Endodermal cell (in vitro differentiated cells): ENCODE measurements around the gene PTPRS. TPM values are rescaled to one million over a fixed set of nuclear protein-coding genes. Genes with fewer than 3 reads are reported as not detected.

Source experiments
- DNase-seq: peaks from one replicate; pipeline ENCODE4 v3.0.0-alpha.2; 2017
- H3K27ac ChIP-seq: 2 replicates; pipeline ENCODE4 v1.5.1; 2013; ENCODE audit warnings: mild to moderate bottlenecking, low read depth, low read length, moderate library complexity
- H3K27me3 ChIP-seq: 2 replicates; pipeline ENCODE4 v1.6.1; 2013; ENCODE audit warnings: mild to moderate bottlenecking, low read length, moderate library complexity; ENCODE audit not compliant: insufficient read depth, control insufficient read depth, poor library complexity, severe bottlenecking
- H3K36me3 ChIP-seq: 2 replicates; pipeline ENCODE4 v1.7.0; 2013; ENCODE audit warnings: mild to moderate bottlenecking, low read length, moderate library complexity; ENCODE audit not compliant: control insufficient read depth, insufficient read depth
- H3K4me1 ChIP-seq: one replicate; pipeline ENCODE4 v1.7.0; 2013; ENCODE audit warnings: low read length; ENCODE audit not compliant: control insufficient read depth, insufficient read depth
- H3K4me3 ChIP-seq: 2 replicates; pipeline ENCODE4 v1.5.1; 2013; ENCODE audit warnings: mild to moderate bottlenecking, low read length, moderate library complexity
- H3K9ac ChIP-seq: 2 replicates; pipeline ENCODE4 v1.6.1; 2013; ENCODE audit warnings: mild to moderate bottlenecking, low read length, moderate library complexity; ENCODE audit not compliant: poor library complexity, severe bottlenecking; ENCODE audit errors: extremely low read depth
- H3K9me3 ChIP-seq: 2 replicates; pipeline ENCODE4 v1.6.1; 2013; ENCODE audit warnings: mild to moderate bottlenecking, low read length, moderate library complexity; ENCODE audit not compliant: control insufficient read depth
- H3K27ac Mint-ChIP-seq: 2 replicates; pipeline ENCODE4 v1.8.0; 2020; ENCODE audit warnings: mixed read lengths
- H3K27me3 Mint-ChIP-seq: 2 replicates; pipeline ENCODE4 v1.8.0; 2021; ENCODE audit warnings: mild to moderate bottlenecking, mixed read lengths; ENCODE audit not compliant: insufficient read depth
- H3K36me3 Mint-ChIP-seq: 2 replicates; pipeline ENCODE4 v1.8.0; 2020; ENCODE audit warnings: low read depth, mixed read lengths
- H3K4me1 Mint-ChIP-seq: 2 replicates; pipeline ENCODE4 v1.8.0; 2020; ENCODE audit warnings: mixed read lengths
- H3K4me3 Mint-ChIP-seq: 2 replicates; pipeline ENCODE4 v1.8.0; 2020; ENCODE audit warnings: mild to moderate bottlenecking, moderate library complexity, mixed read lengths
- H3K9me3 Mint-ChIP-seq: 2 replicates; pipeline ENCODE4 v1.8.0; 2020; ENCODE audit warnings: mild to moderate bottlenecking, mixed read lengths
- CTCF ChIP-seq: fragments of 200-600 bp; sonication (generic); conservative IDR thresholded peaks from 2 replicates; pipeline ENCODE4 v1.5.0; 2021; ENCODE audit warnings: antibody characterized with exemption, mild to moderate bottlenecking
- WGBS, 2 experiments: methylation state at CpG; one replicate each; pipeline versions ENCODE4 v1.1.5 to v1.1.7; 2013; ENCODE audit warnings: missing lambda C conversion rate in 2 of 2, mixed read lengths in 1 of 2; ENCODE audit not compliant: insufficient coverage in 1 of 2, insufficient read length in 1 of 2; 5-methylcytosine and 5-hydroxymethylcytosine counted together
- total RNA-seq, 2 donors: library from RNA; stranded (reverse); fragmentation: NEBNext Ultra II Directional in 1 of 2; extraction: Animal tissue kit (Norgen Biotek cat#: 25700) in 1 of 2; gene quantifications; 2 replicates in 1 of 2; 3 replicates in 1 of 2; pipeline ENCODE4 v1.2.1, GENCODE V29; 2021

PTPRS gene
- total RNA-seq, 2 donors from 2014 or later = 226 to 248 TPM

GRCh38 chr19:5305163-5305562 lies 35.4 kb downstream of the PTPRS start:
- WGBS, 2 experiments = 94 to 95% methylated on average over 2 to 3 of the region's 3 CpGs
- no peaks in the 10 kb centered on the region for H3K4me1 ChIP-seq
- H3K9me3 Mint-ChIP-seq = no peaks in the 10 kb centered on the region
- H3K4me3 ChIP-seq = no peak overlapping the region
- no peak overlapping the region for H3K27ac Mint-ChIP-seq
- H3K36me3 Mint-ChIP-seq = peaks cover 22% of the 10 kb centered on the region
- no peaks in the 10 kb centered on the region for H3K36me3 ChIP-seq
- H3K9ac ChIP-seq = no peak overlapping the region
- H3K4me1 Mint-ChIP-seq = peaks cover 2% of the 10 kb centered on the region
- H3K4me3 Mint-ChIP-seq = no peak overlapping the region
- TF ChIP-seq CTCF = no peak
- H3K27me3 Mint-ChIP-seq = no peaks in the 10 kb centered on the region
- no peaks in the 10 kb centered on the region for H3K9me3 ChIP-seq
- no peaks in the 10 kb centered on the region for H3K27me3 ChIP-seq
- DNase-seq = no peak
- no peak overlapping the region for H3K27ac ChIP-seq

- WGBS, 2 experiments = 92 to 98% methylated on average over 6 of the region's 6 CpGs
- H3K36me3 Mint-ChIP-seq = peaks cover 22% of the 10 kb centered on the region
- Histone ChIP-seq H3K9ac (no peak overlapping the region), H3K4me3 (no peak overlapping the region), H3K27me3 (no peaks in the 10 kb centered on the region), H3K27ac (no peak overlapping the region), H3K4me1 (no peaks in the 10 kb centered on the region), H3K36me3 (no peaks in the 10 kb centered on the region), H3K9me3 (no peaks in the 10 kb centered on the region)
- no peaks in the 10 kb centered on the region for H3K9me3 Mint-ChIP-seq
- H3K4me1 Mint-ChIP-seq = peaks cover 2% of the 10 kb centered on the region
- no peak for TF ChIP-seq CTCF
- no peaks in the 10 kb centered on the region for H3K27me3 Mint-ChIP-seq
- H3K27ac Mint-ChIP-seq = peak overlapping the region; percentile 42
- DNase-seq = no peak
- no peak overlapping the region for H3K4me3 Mint-ChIP-seq
These were observed 36.1 kb downstream of the PTPRS start for GRCh38 chr19:5304486-5304885.

GRCh38 chr19:5303208-5303607 lies 37.4 kb downstream of the PTPRS start:
- no peak overlapping the region for H3K9ac ChIP-seq
- Mint-ChIP-seq H3K27me3 (no peaks in the 10 kb centered on the region), H3K36me3 (peaks cover 32% of the 10 kb centered on the region), H3K4me1 (no peaks in the 10 kb centered on the region), H3K4me3 (no peak overlapping the region), H3K27ac (no peak overlapping the region), H3K9me3 (no peaks in the 10 kb centered on the region)
- H3K4me1 ChIP-seq = no peaks in the 10 kb centered on the region
- H3K27me3 ChIP-seq = no peaks in the 10 kb centered on the region
- no peaks in the 10 kb centered on the region for H3K9me3 ChIP-seq
- WGBS, 2 experiments = 94 to 100% methylated on average over 3 to 7 of the region's 7 CpGs
- H3K36me3 ChIP-seq = no peaks in the 10 kb centered on the region
- no peak for DNase-seq
- no peak for TF ChIP-seq CTCF
- H3K27ac ChIP-seq = no peak overlapping the region
- no peak overlapping the region for H3K4me3 ChIP-seq
